ENCODE data around the gene MAN2A1.

DNA sequence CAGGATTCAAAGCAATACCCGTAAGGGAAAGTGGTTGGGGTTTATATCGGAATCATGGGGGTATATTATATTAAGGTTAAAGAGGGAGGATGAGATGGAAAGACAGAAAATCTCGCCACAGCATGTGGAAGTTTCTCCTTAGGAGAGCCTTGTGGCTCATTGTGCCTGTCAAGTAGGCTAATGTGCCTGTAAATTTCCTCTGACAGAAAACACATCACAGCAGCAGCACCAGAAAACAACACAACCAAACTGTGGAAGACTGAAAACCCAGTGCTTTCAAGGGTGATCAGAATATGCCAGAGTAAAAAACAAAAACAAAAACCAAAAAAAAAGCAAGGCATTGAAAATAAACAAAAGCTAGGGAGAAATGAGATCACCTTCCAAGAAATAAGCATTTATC is 11.3 kb upstream of the MAN2A1 start:
- TF ChIP-seq GLIS3 (CRISPR knock-in tag; IDR thresholded peaks at IDR 0.05) (no peak), RARB (CRISPR knock-in tag; IDR thresholded peaks at IDR 0.05) (no peak)
- TF ChIP-seq, protein P1, sequence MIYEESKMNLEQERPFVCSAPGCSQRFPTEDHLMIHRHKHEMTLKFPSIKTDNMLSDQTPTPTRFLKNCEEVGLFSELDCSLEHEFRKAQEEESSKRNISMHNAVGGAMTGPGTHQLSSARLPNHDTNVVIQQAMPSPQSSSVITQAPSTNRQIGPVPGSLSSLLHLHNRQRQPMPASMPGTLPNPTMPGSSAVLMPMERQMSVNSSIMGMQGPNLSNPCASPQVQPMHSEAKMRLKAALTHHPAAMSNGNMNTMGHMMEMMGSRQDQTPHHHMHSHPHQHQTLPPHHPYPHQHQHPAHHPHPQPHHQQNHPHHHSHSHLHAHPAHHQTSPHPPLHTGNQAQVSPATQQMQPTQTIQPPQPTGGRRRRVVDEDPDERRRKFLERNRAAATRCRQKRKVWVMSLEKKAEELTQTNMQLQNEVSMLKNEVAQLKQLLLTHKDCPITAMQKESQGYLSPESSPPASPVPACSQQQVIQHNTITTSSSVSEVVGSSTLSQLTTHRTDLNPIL (CRISPR knock-in tag; IDR thresholded peaks at IDR 0.05; ENCODE audit: low read depth), result no peak
